GM06990 (cell line): ENCODE measurements around the gene TMEM253.

Experiments used
- DNase-seq: peaks from one replicate; pipeline ENCODE4 v3.0.0-alpha.2; 2011; ENCODE audit not compliant: insufficient read length; ENCODE audit errors: extremely low read depth
- H3K27me3 ChIP-seq: replicated peaks from 2 replicates; pipeline ENCODE4 v1.6.0; 2011; ENCODE audit warnings: low read length; ENCODE audit not compliant: control insufficient read depth, insufficient read depth
- H3K36me3 ChIP-seq: 2 replicates; pipeline ENCODE4 v1.5.1; 2011; ENCODE audit warnings: low read length; ENCODE audit not compliant: control insufficient read depth, insufficient read depth
- H3K4me3 ChIP-seq: replicated peaks from 2 replicates; pipeline ENCODE4 v1.5.1; 2011; ENCODE audit warnings: low read depth, mild to moderate bottlenecking, control low read depth, low read length
- TF ChIP-seq, protein P1 (sequence below): IDR thresholded peaks from 2 replicates; pipeline ENCODE4 v1.5.1; 2011; ENCODE audit warnings: low read length, control low read depth, mild to moderate bottlenecking, inconsistent platforms; ENCODE audit not compliant: insufficient read depth, poor library complexity, severe bottlenecking

TMEM253 gene

DNA sequence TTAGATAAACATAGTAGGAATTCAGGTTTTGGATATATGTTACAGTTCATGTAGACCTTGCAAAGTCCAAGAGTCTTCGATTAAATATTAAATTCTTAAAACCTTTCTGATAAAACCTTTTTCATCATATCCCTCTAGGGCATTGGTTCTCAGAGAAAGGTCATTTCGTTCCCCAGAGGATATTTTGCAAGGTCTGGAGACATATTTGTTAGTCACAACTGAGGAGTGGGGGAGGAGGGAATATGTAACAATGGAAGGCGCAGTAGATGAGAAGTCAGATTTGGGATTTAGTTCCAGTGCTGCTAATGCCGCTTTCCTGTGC is 5.3 kb downstream of the TMEM253 start:
- no peak overlapping the region for H3K4me3 ChIP-seq
- H3K36me3 ChIP-seq = no peaks in the 10 kb centered on the region
- TF ChIP-seq, protein P1, sequence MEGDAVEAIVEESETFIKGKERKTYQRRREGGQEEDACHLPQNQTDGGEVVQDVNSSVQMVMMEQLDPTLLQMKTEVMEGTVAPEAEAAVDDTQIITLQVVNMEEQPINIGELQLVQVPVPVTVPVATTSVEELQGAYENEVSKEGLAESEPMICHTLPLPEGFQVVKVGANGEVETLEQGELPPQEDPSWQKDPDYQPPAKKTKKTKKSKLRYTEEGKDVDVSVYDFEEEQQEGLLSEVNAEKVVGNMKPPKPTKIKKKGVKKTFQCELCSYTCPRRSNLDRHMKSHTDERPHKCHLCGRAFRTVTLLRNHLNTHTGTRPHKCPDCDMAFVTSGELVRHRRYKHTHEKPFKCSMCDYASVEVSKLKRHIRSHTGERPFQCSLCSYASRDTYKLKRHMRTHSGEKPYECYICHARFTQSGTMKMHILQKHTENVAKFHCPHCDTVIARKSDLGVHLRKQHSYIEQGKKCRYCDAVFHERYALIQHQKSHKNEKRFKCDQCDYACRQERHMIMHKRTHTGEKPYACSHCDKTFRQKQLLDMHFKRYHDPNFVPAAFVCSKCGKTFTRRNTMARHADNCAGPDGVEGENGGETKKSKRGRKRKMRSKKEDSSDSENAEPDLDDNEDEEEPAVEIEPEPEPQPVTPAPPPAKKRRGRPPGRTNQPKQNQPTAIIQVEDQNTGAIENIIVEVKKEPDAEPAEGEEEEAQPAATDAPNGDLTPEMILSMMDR = no peak
- no peaks in the 10 kb centered on the region for H3K27me3 ChIP-seq
- no peak for DNase-seq

DNA sequence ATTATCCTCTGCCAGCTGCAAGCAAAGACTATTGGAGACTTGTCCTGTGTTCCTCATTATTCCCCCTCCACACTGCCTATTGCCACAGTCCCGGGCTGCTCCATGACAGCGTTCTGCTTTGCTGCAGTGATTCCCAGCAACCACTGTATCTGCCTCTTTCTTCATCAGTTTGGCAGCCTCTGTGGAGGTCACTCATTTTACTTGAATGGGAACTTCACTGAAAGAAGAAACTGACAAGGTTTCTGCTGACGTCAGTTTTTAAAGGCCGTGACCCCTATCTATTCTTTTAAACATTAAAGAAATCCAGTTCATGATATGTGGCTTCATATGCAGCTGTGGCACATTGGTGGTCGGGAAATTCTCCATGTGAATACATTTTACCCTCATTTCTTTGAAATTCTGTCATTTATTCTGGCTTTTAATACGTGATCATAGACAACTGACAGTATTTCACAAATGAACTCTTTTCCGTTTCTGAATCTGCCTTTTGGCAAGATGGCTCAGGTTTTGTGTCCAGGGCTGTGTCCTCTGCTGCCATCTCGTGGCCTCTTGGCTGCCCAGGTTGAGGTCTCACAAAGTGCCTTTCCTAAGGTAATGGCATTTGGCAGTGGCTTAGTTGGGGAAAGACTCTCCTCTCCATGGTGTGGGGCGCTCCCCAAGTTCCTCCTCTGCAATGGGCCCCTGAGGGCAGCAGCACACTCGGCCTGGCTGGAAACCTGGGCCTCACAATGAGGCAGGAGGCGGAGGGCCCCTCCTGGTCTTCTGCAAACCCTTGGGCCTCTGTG is 5.8 kb downstream of the TMEM253 start:
- TF ChIP-seq, protein P1 = peak; percentile 93
- H3K27me3 ChIP-seq = no peaks in the 10 kb centered on the region
- H3K36me3 ChIP-seq = no peaks in the 10 kb centered on the region
- no peak overlapping the region for H3K4me3 ChIP-seq
- DNase-seq = no peak

DNA sequence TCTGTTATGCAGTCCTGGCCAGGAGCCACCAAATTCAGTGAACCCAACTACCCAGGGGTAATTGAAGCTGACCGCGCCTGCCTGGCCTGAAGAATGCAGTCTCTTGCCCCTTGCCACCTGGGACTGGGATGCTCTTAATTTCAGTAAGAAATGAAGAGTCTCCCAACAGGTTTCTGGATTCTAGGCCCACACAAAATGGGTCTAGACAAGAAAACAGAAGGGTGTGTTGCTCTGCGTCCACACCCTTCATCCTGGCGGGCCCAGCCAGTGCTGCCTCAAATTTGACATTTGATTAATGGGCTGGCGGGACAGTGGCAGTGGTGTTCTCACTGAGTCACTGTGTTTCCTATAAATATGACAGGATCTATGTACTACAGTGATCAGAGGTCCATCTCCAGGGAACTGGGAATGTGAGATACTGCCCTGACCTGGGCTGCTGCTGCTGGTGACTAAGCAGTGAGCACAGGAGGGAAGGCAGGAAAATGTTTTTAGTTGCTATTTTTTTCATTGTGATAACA is 6.5 kb downstream of the TMEM253 start:
- TF ChIP-seq, protein P1 = no peak
- Histone ChIP-seq H3K4me3 (no peak overlapping the region), H3K36me3 (no peaks in the 10 kb centered on the region), H3K27me3 (no peaks in the 10 kb centered on the region)
- DNase-seq = no peak

DNA sequence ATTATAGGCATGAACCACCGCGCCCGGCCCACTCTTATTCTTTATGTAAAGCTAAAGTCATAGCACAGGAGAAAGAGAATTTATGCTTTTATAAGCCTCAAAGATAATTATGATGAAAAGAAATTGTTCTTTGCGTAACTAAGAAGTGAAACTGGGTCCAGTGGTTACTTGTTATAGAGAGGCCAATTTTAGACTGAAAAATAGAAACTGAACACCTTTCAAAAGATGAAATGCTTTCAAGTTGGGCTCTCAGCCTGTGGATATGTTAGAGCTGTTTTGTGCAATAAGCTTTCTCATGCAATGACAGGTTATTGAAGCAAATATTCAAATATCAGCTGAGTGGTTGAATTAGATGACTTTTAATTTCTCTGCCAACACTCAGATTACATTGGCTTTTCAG is 7.9 kb downstream of the TMEM253 start:
- Histone ChIP-seq H3K4me3 (no peak overlapping the region), H3K27me3 (no peaks in the 10 kb centered on the region), H3K36me3 (no peaks in the 10 kb centered on the region)
- no peak for DNase-seq
- TF ChIP-seq, protein P1 = no peak

DNA sequence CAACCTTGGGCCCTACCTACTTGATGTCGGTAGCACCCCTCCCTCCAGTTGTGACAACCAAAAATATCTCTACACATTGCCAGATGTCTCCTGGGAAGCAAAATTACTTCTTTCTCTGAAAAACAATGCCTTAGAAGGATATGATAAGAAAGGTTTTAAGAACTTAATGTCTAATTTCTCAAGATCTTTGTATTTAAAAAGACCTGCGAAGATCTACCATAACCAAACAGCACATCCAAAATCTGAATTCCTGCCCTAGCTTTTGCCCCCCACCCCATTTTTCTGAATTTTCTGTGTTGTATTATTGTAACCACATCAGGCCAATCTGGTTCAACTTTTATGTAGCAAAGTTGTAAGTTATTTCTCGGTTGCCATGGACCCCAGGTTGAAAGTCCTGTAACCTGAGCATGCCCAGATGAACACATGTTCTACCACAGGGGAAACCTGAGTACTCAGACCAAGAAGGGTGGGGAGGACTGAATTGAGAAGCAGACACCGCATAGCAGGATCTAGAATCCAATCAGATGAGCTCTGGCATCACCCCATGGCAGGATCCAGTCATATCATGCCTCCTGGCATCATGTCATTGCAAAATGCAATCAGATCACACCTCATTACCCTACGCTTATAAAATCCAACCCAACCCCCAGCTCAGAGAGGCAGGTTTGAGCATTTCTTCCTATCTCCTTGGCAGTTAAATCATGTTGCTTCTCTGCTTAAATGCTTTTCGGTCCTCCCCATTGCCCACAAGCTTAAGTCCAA is 8.7 kb downstream of the TMEM253 start:
- TF ChIP-seq, protein P1 = no peak
- Histone ChIP-seq H3K36me3 (no peaks in the 10 kb centered on the region), H3K4me3 (no peak overlapping the region), H3K27me3 (no peaks in the 10 kb centered on the region)
- no peak for DNase-seq
